Mucosa of descending colon (tissue), 3 donors: ENCODE measurements around the gene WDR36. TPM values are rescaled to one million over a fixed set of nuclear protein-coding genes. Genes with fewer than 3 reads are reported as not detected.

Experiments
- ATAC-seq: fragments of 200-7000 bp; cut with Tn5 transposase; one replicate; pipeline ENCODE4 v1.9.1; 2020; ENCODE audit warnings: mild to moderate bottlenecking, moderate library complexity
- DNase-seq, 3 donors: peaks; one replicate each; pipeline ENCODE4 v3.0.0-alpha.2; 2020
- H3K36me3 ChIP-seq: fragments of 200-600 bp; one replicate; pipeline ENCODE4 v1.8.0; 2021; ENCODE audit warnings: low read depth, mild to moderate bottlenecking
- H3K4me1 ChIP-seq: fragments of 200-600 bp; one replicate; pipeline ENCODE4 v1.8.0; 2021; ENCODE audit warnings: low read depth, mild to moderate bottlenecking
- H3K4me3 ChIP-seq: fragments of 200-600 bp; one replicate; pipeline ENCODE4 v1.8.0; 2021; ENCODE audit warnings: mild to moderate bottlenecking
- H3K9me3 ChIP-seq: fragments of 200-600 bp; one replicate; pipeline ENCODE4 v1.8.0; 2021; ENCODE audit warnings: mild to moderate bottlenecking
- CTCF ChIP-seq: fragments of 200-600 bp; IDR thresholded peaks from one replicate; pipeline ENCODE4 v1.8.0; 2022; ENCODE audit warnings: antibody characterized with exemption, mild to moderate bottlenecking
- intact Hi-C, 2 donors: fragments of 100-400 bp; cut with DNase I in 1 of 2; cut with micrococcal nuclease in 1 of 2; formaldehyde crosslinking; loops; one replicate each; pipeline versions ENCODE4 v1.11.0 to v1.11.1; 2022; cut with DNase I, micrococcal nuclease
- long read RNA-seq, 2 donors: library from polyadenylated mRNA; unstranded; transcript quantifications; one replicate each; pipeline ENCODE4 v2.0.0, GENCODE V29; 2019 to 2021
- total RNA-seq, 3 donors: library from RNA; stranded (reverse); fragmentation: NEBNext Ultra II Directional in 2 of 3; extraction: Animal tissue kit (Norgen Biotek cat#: 25700) in 2 of 3; gene quantifications; one replicate each; pipeline versions ENCODE4 v1.2.1 to v1.2.4, GENCODE V29; 2021 to 2023
- donor health status: DM: no; HTN: no; CAD: no; lungs with moderate emphysema.
- donor health status: DM: no; HTN: no; CAD: no.
- donor health status: DM: no; HTN: yes; CAD: no.

The WDR36 gene
- total RNA-seq: 10 to 100 TPM; 17.1 to 22.4 (median 17.3) TPM
- long read RNA-seq, donor 1, full-length matches to known transcripts: 1 of 3 reads
- long read RNA-seq, donor 1, partial matches to known transcripts: 0 of 3 reads
- long read RNA-seq, donor 1, other reads (novel, unspliced or antisense): 2 of 3 reads
- long read RNA-seq, donor 2, full-length matches to known transcripts: 1 of 5 reads
- long read RNA-seq, donor 2, partial matches to known transcripts: 2 of 5 reads
- long read RNA-seq, donor 2, other reads (novel, unspliced or antisense): 2 of 5 reads

GRCh38 chr5:111092062-111092853 lies at the start of gene WDR36:
TSS of gene WDR36 (plus strand) at chr5:111092348. CDS start at chr5:111092457, 109 bp downstream.
- intact Hi-C loops: loop anchor here in 1 of 2 donors (10.0 kb wide), 1 partner anchor 337 kb away; no protein-coding TSS in a partner anchor
- Histone ChIP-seq H3K4me1 (peaks cover 24% of the 10 kb centered on the region), H3K9me3 (no peaks in the 10 kb centered on the region), H3K36me3 (no peaks in the 10 kb centered on the region), H3K4me3 (peak within 1 kb of the TSS; percentile 94)
- DNase-seq: peak; percentile 88 to 94 (median 91)
- no peak for TF ChIP-seq CTCF
- ATAC-seq: peak; percentile 100

- no peak for ATAC-seq
- Histone ChIP-seq H3K4me1 (no peaks in the 10 kb centered on the region), H3K9me3 (no peaks in the 10 kb centered on the region), H3K36me3 (no peaks in the 10 kb centered on the region), H3K4me3 (no peak overlapping the region)
- DNase-seq: no peak
- TF ChIP-seq CTCF: no peak
- intact Hi-C loops: no loop called here
Measured at GRCh38 chr5:111043712-111044506, 48.2 kb upstream of the WDR36 start.

GRCh38 chr5:111058064-111058463 lies 34.1 kb upstream of the WDR36 start:
- no peak overlapping the region for H3K4me3 ChIP-seq
- H3K4me1 ChIP-seq: no peaks in the 10 kb centered on the region
- H3K9me3 ChIP-seq: no peaks in the 10 kb centered on the region
- ATAC-seq (no peak), DNase-seq (no peak)
- intact Hi-C loops: no loop called here
- no peaks in the 10 kb centered on the region for H3K36me3 ChIP-seq
- TF ChIP-seq CTCF: no peak

GRCh38 chr5:111060169-111060568 lies 32.0 kb upstream of the WDR36 start:
- no peaks in the 10 kb centered on the region for H3K4me1 ChIP-seq

More at GRCh38 chr5:111060169-111060568, 32.0 kb upstream of the WDR36 start:
- no peaks in the 10 kb centered on the region for H3K9me3 ChIP-seq
- ATAC-seq (no peak), DNase-seq (no peak)
- H3K36me3 ChIP-seq: no peaks in the 10 kb centered on the region
- H3K4me3 ChIP-seq: no peak overlapping the region
- TF ChIP-seq CTCF: no peak
- intact Hi-C loops: no loop called here
